Adrenal gland (tissue), 5 donors: Measurements from ENCODE around the gene BBLN.

Source experiments
- CTCF ChIP-seq, 6 experiments: fragments of 450-650 bp in 4 of 6; fragments of 200-600 bp in 2 of 6; sonication (generic) in 1 of 6; IDR thresholded peaks; 1 replicate in 5 of 6; 2 replicates in 1 of 6; pipeline versions ENCODE4 v1.5.1 to v1.8.0; 2016 to 2021; ENCODE audit warnings: antibody characterized with exemption in 6 of 6, mild to moderate bottlenecking in 2 of 6, moderate library complexity in 1 of 6
- POLR2A ChIP-seq, 2 donors: fragments of 450-650 bp; IDR thresholded peaks; one replicate each; pipeline ENCODE4 v1.6.1; 2017; ENCODE audit warnings: antibody characterized with exemption in 2 of 2, mild to moderate bottlenecking in 2 of 2, moderate library complexity in 1 of 2
- donor health status: DM: no; HTN: no; CAD: no.

GRCh38 chr9:128124873-128125579 lies 35.0 kb upstream of the BBLN start:
- TF ChIP-seq CTCF (IDR thresholded peaks at IDR 0.05) (peak; percentile 21 to 48 (median 41)), POLR2A (IDR thresholded peaks at IDR 0.05) (no peak)
